HepG2 (cell line): ENCODE measurements around the gene CLPX. TPM values are rescaled to one million over a fixed set of nuclear protein-coding genes. Genes with fewer than 3 reads are reported as not detected.

Source experiments
- ATAC-seq: fragments of 200-7000 bp; cut with Tn5 transposase; 3 replicates; pipeline ENCODE4 v1.9.1; 2020; ENCODE audit warnings: mild to moderate bottlenecking, moderate library complexity
- BruUV-seq: library from RNA; stranded (reverse); fragments of 400-500 nt; replicated peaks from 2 replicates; lab custom pipeline; 2021; lab: Mats Ljungman, UMichigan
- CTCF ChIA-PET: fragments of 300-600 bp; formaldehyde crosslinking; extraction: SDS; loops from one replicate; lab custom pipeline; 2021; ENCODE audit warnings: low total read pairs, inconsistent platforms, low intra/inter-chr PET ratio; lab: Yijun Ruan, JAX
- POLR2A ChIA-PET: fragments of 350-600 bp; sonication (Branson Sonifier 250); formaldehyde crosslinking; loops from one replicate; lab custom pipeline; 2020; ENCODE audit warnings: antibody characterized with exemption, inconsistent platforms; lab: Yijun Ruan, JAX
- DNase-seq: peaks from one replicate; pipeline ENCODE4 v3.0.0-alpha.2; 2015; ENCODE audit warnings: low spot score
- FAIRE-seq: peaks from 3 replicates; lab custom pipeline; 2011; peaks lifted over from hg19 to GRCh38; lab: Jason Lieb, UNC
- H2AFZ ChIP-seq: one replicate; pipeline ENCODE4 v1.6.1; 2011; ENCODE audit warnings: low read length, inconsistent platforms
- H3K27ac ChIP-seq: fragments of 300-600 bp; 3 replicates; pipeline ENCODE4 v1.8.0; 2011; ENCODE audit warnings: mixed run types, mild to moderate bottlenecking, mixed read lengths, low read length, inconsistent platforms; ENCODE audit not compliant: insufficient read depth; ENCODE audit errors: extremely low read length
- H3K27me3 ChIP-seq, 2 experiments: fragments of 200-600 bp in 1 of 2; 2 replicates in 1 of 2; 3 replicates in 1 of 2; pipeline versions ENCODE4 v1.6.0 to v1.8.0; 2011; ENCODE audit warnings: low read length in 2 of 2, mild to moderate bottlenecking in 2 of 2, moderate library complexity in 2 of 2, inconsistent platforms in 1 of 2; ENCODE audit not compliant: insufficient read depth in 2 of 2, control insufficient read depth in 1 of 2
- H3K36me3 ChIP-seq, 2 experiments: fragments of 200-600 bp in 1 of 2; replicated peaks in 1 of 2; 2 replicates in 1 of 2; 3 replicates in 1 of 2; pipeline versions ENCODE4 v1.5.1 to v1.8.0; 2011; ENCODE audit warnings: low read length in 2 of 2, inconsistent platforms in 1 of 2; ENCODE audit not compliant: insufficient read depth in 2 of 2, control insufficient read depth in 1 of 2
- H3K4me1 ChIP-seq: 2 replicates; pipeline ENCODE4 v1.5.1; 2012; ENCODE audit warnings: low read length, inconsistent platforms; ENCODE audit not compliant: insufficient read depth
- H3K4me2 ChIP-seq: 2 replicates; pipeline ENCODE4 v1.6.0; 2011; ENCODE audit warnings: low read depth, low read length, inconsistent platforms
- H3K4me3 ChIP-seq, 3 experiments: fragments of 200-600 bp in 1 of 3; sonication (generic), shearing (Covaris generic) in 1 of 3; replicated peaks in 1 of 3; 2 replicates each; pipeline ENCODE4 v1.5.1; 2011 to 2016; ENCODE audit warnings: low read length in 3 of 3, inconsistent platforms in 2 of 3, low read depth in 2 of 3, mild to moderate bottlenecking in 2 of 3, control low read depth in 1 of 3, mixed read lengths in 1 of 3; ENCODE audit not compliant: insufficient read depth in 1 of 3
- H3K79me2 ChIP-seq: one replicate; pipeline ENCODE4 v1.6.1; 2011; ENCODE audit warnings: low read length, inconsistent platforms; ENCODE audit not compliant: insufficient read depth
- H3K9ac ChIP-seq: 2 replicates; pipeline ENCODE4 v1.6.0; 2011; ENCODE audit warnings: mild to moderate bottlenecking, low read depth, low read length, inconsistent platforms; ENCODE audit not compliant: insufficient read depth
- H3K9me3 ChIP-seq: 2 replicates; pipeline ENCODE4 v1.5.1; 2012; ENCODE audit warnings: mild to moderate bottlenecking, low read length
- H4K20me1 ChIP-seq: 2 replicates; pipeline ENCODE4 v1.6.0; 2011; ENCODE audit warnings: inconsistent platforms, mild to moderate bottlenecking, low read length, moderate library complexity; ENCODE audit not compliant: insufficient read depth
- ATAD3A ChIP-seq: sonication (generic); formaldehyde crosslinking; IDR thresholded peaks from 2 replicates; pipeline ENCODE4 v1.4.0; 2020; ENCODE audit warnings: missing genetic modification reagents
- FOXC1 ChIP-seq: sonication (generic); formaldehyde crosslinking; IDR thresholded peaks from 2 replicates; pipeline ENCODE4 v1.8.0; 2022; ENCODE audit warnings: mild to moderate bottlenecking, missing genetic modification reagents, borderline replicate concordance
- FOXK2 ChIP-seq: fragments of 450-650 bp; IDR thresholded peaks from 2 replicates; pipeline ENCODE4 v1.6.1; 2016
- KDM5A ChIP-seq: fragments of 200-600 bp; sonication (generic); IDR thresholded peaks from 2 replicates; pipeline ENCODE4 v1.7.0; 2018; ENCODE audit warnings: antibody characterized with exemption, mild to moderate bottlenecking, low read length, borderline replicate concordance
- RAD21 ChIP-seq: fragments of 450-650 bp; formaldehyde crosslinking; IDR thresholded peaks from 2 replicates; pipeline ENCODE4 v1.5.0; 2020; ENCODE audit warnings: mild to moderate bottlenecking
- SAP130 ChIP-seq: IDR thresholded peaks from 2 replicates; pipeline ENCODE4 v1.6.1; 2016; ENCODE audit warnings: low read depth
- SMARCE1 ChIP-seq: fragments of 450-650 bp; IDR thresholded peaks from 2 replicates; pipeline ENCODE4 v1.6.1; 2017; ENCODE audit warnings: borderline replicate concordance
- SOX6 ChIP-seq, 2 experiments: fragments of 450-650 bp in 1 of 2; sonication (generic) in 1 of 2; formaldehyde crosslinking in 1 of 2; IDR thresholded peaks; 2 replicates each; pipeline versions ENCODE4 v1.4.0 to v1.6.1; 2017 to 2020; ENCODE audit warnings: antibody characterized with exemption in 1 of 2, mild to moderate bottlenecking in 1 of 2, missing genetic modification reagents in 1 of 2
- SP2 ChIP-seq: sonication (generic); formaldehyde crosslinking; IDR thresholded peaks from 2 replicates; pipeline ENCODE4 v1.5.1; 2020; ENCODE audit warnings: mild to moderate bottlenecking, missing genetic modification reagents
- THAP7 ChIP-seq: sonication (generic); formaldehyde crosslinking; IDR thresholded peaks from 2 replicates; pipeline ENCODE4 v1.8.1; 2023; ENCODE audit warnings: mild to moderate bottlenecking, missing genetic modification reagents
- ZHX1 ChIP-seq: sonication (generic); formaldehyde crosslinking; IDR thresholded peaks from 2 replicates; pipeline ENCODE4 v1.8.1; 2022; ENCODE audit warnings: low read depth, mild to moderate bottlenecking, missing genetic modification reagents
- ZNF12 ChIP-seq: sonication (generic); formaldehyde crosslinking; IDR thresholded peaks from 2 replicates; pipeline ENCODE4 v1.5.0; 2020; ENCODE audit warnings: missing genetic modification reagents
- ZNF276 ChIP-seq: sonication (generic); formaldehyde crosslinking; IDR thresholded peaks from 2 replicates; pipeline ENCODE4 v1.4.0; 2020; ENCODE audit warnings: mild to moderate bottlenecking, low read depth, missing genetic modification reagents
- ZSCAN12 ChIP-seq: sonication (generic); formaldehyde crosslinking; IDR thresholded peaks from 2 replicates; pipeline ENCODE4 v1.9.0; 2021; ENCODE audit warnings: mild to moderate bottlenecking, missing genetic modification reagents
- WGBS: methylation state at CpG from one replicate; pipeline ENCODE4 v1.1.6; 2017; ENCODE audit warnings: low lambda C conversion rate; 5-methylcytosine and 5-hydroxymethylcytosine counted together
- in situ Hi-C: cut with HindIII; loops from 2 replicates; pipeline ENCODE4 v1.10.0; 2017; ENCODE audit warnings: low pct_unique_long_range_greater_than_20kb; ENCODE audit not compliant: extremely low pct_ligation_motif_present
- intact Hi-C: fragments of 100-400 bp; cut with micrococcal nuclease; formaldehyde crosslinking; loops from one replicate; pipeline ENCODE4 v1.10.0; 2022; ENCODE audit not compliant: unreplicated experiment
- polyA plus RNA-seq, 8 experiments: library from polyadenylated mRNA; depleted of rRNA in 3 of 8; stranded (reverse) in 7 of 8; unstranded in 1 of 8; fragments of >200 nt; fragmentation: Illumina TruSeq in 4 of 8; extraction: Trizol in 4 of 8; gene quantifications; 2 replicates each; pipeline versions ENCODE4 v1.2.1 to v1.2.3, GENCODE V29; 2011 to 2016; ENCODE audit warnings: low read depth in 4 of 8, missing spikeins in 1 of 8, mixed read lengths in 1 of 8; ENCODE audit not compliant: insufficient read depth in 1 of 8
- total RNA-seq, 5 experiments: library from RNA; depleted of rRNA; stranded (reverse); fragments of >200 nt; fragmentation: Illumina TruSeq; extraction: Trizol; gene quantifications; 2 replicates each; pipeline ENCODE4 v1.2.3, GENCODE V29; 2016; ENCODE audit warnings: low read depth in 1 of 5

The CLPX gene
- total and polyA plus RNA-seq, 2 of the 13 experiments (the other 11 are each of a cell fraction or from before 2014, with no cell fraction given): 33.9 to 61.3 TPM

DNA sequence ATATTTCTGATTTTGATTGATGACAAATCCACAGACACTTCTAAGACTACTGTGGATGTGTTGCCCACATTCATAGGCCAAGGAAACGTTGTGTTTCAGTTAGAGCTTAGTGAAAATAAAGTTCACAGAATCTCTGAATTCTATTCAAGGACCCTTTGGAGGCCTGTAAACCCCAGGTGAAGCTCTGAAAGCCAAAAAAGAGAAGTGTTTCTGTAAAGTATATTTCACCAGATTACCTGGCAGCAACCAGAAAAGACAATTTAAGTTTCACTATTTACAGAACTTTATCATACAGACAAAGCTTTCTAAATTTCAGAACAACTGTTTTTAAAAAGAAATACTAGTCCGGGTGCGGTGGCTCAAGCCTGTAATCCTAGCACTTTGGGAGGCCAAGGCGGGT, 2.6 kb downstream of the CLPX start:
- in situ Hi-C loops (loop anchor here (10.0 kb wide), 1 partner anchor 202 kb away; no protein-coding TSS in a partner anchor), intact Hi-C loops (loop anchor here (10.0 kb wide), 2 partner anchors 148 to 202 kb away; no protein-coding TSS in a partner anchor)
- WGBS: 85% methylated on average over 4 of the region's 4 CpGs
- TSS peak; percentile 1 for BruUV-seq
- ATAC-seq (no peak), DNase-seq (no peak), FAIRE-seq (no peak)
- Histone ChIP-seq H3K4me1 (peaks cover 46% of the 10 kb centered on the region), H3K27me3 (no peaks in the 10 kb centered on the region; a peak in 1 of 5 replicates), H3K9ac (peak overlapping the region; percentile 92), H3K36me3 (peaks cover 1 to 32% of the 10 kb centered on the region in 2 experiments; a peak in 2 of 5 replicates), H3K9me3 (no peaks in the 10 kb centered on the region), H3K27ac (no peak overlapping the region), H3K4me2 (peak overlapping the region; percentile 80), H4K20me1 (0 out of 2 replicates have a peak, but pooled peaks cover 8% of the 10 kb centered on the region), H3K79me2 (peaks cover 52% of the 10 kb centered on the region), H2AFZ (no peak overlapping the region), H3K4me3 (peak overlapping the region in 2 of 3 experiments; percentile 11 to 90; a peak in 3 of 6 replicates)
- POLR2A ChIA-PET: interaction anchor here (0.6 to 2.2 kb wide), 3 partner anchors 12 to 118 kb away, joined by 3 to 10 read pairs (median 3); no protein-coding TSS in a partner anchor
- CTCF ChIA-PET: no interaction called here
- TF ChIP-seq THAP7 (no peak), SAP130 (CRISPR knock-in tag) (no peak), ATAD3A (CRISPR knock-in tag) (no peak), ZHX1 (CRISPR knock-in tag) (no peak), SOX6 (IDR thresholded peaks at IDR 0.05) (no peak), SOX6 (CRISPR knock-in tag; IDR thresholded peaks at IDR 0.05) (no peak), SMARCE1 (no peak), FOXK2 (no peak), ZNF12 (CRISPR knock-in tag) (no peak), RAD21 (CRISPR knock-in tag) (no peak), SP2 (CRISPR knock-in tag) (no peak), ZNF276 (no peak), KDM5A (no peak), FOXC1 (no peak), ZSCAN12 (CRISPR knock-in tag) (no peak)
